ENCODE data around the gene CLEC2D. TPM values are rescaled to one million over a fixed set of nuclear protein-coding genes. Genes with fewer than 3 reads are reported as not detected.

CLEC2D gene
- total RNA-seq, 3 donors from 2014 or later: 10.9 to 30.1 (median 23.9) TPM

- Histone ChIP-seq H3K27ac (no peak overlapping the region), H3K36me3 (no peaks in the 10 kb centered on the region), H3K4me3 (no peak overlapping the region), H3K27me3 (no peaks in the 10 kb centered on the region), H3K4me1 (no peaks in the 10 kb centered on the region), H3K9me3 (no peaks in the 10 kb centered on the region)
- TF ChIP-seq POLR2AphosphoS5 (IDR thresholded peaks at IDR 0.05) (no peak), CTCF (IDR thresholded peaks at IDR 0.05) (no peak), POLR2A (IDR thresholded peaks at IDR 0.05) (no peak)
- no peak for DNase-seq (ENCODE audit: low spot score in 2 of 2)
- intact Hi-C loops (cut with DNase I; ENCODE audit: low total_unique reads): no loop called here
These were observed 58.3 kb downstream of the CLEC2D start for GRCh38 chr12:9727813-9728212.

GRCh38 chr12:9729082-9729481, 59.6 kb downstream of the CLEC2D start:
- no peak overlapping the region for H3K27ac ChIP-seq
- no peak overlapping the region for H3K4me3 ChIP-seq
- TF ChIP-seq POLR2A (IDR thresholded peaks at IDR 0.05) (no peak), POLR2AphosphoS5 (IDR thresholded peaks at IDR 0.05) (no peak), CTCF (IDR thresholded peaks at IDR 0.05) (no peak)
- H3K4me1 ChIP-seq: no peaks in the 10 kb centered on the region
- H3K36me3 ChIP-seq: no peaks in the 10 kb centered on the region
- no peaks in the 10 kb centered on the region for H3K27me3 ChIP-seq
- DNase-seq (ENCODE audit: low spot score in 2 of 2): no peak
- H3K9me3 ChIP-seq: no peaks in the 10 kb centered on the region
- intact Hi-C loops (cut with DNase I; ENCODE audit: low total_unique reads): no loop called here

GRCh38 chr12:9730011-9730410, 60.5 kb downstream of the CLEC2D start:
- Histone ChIP-seq H3K36me3 (no peaks in the 10 kb centered on the region), H3K4me1 (no peaks in the 10 kb centered on the region), H3K4me3 (no peak overlapping the region), H3K27me3 (no peaks in the 10 kb centered on the region), H3K9me3 (no peaks in the 10 kb centered on the region), H3K27ac (no peak overlapping the region)
- TF ChIP-seq POLR2AphosphoS5 (IDR thresholded peaks at IDR 0.05): no peak
- TF ChIP-seq POLR2A (IDR thresholded peaks at IDR 0.05): no peak
- TF ChIP-seq CTCF (IDR thresholded peaks at IDR 0.05): no peak
- no peak for DNase-seq (ENCODE audit: low spot score in 2 of 2)
- intact Hi-C loops (cut with DNase I; ENCODE audit: low total_unique reads): no loop called here

GRCh38 chr12:9730591-9730990, 61.1 kb downstream of the CLEC2D start:
- TF ChIP-seq CTCF (IDR thresholded peaks at IDR 0.05): no peak
- TF ChIP-seq POLR2AphosphoS5 (IDR thresholded peaks at IDR 0.05): no peak
- TF ChIP-seq POLR2A (IDR thresholded peaks at IDR 0.05): no peak

GRCh38 chr12:9731393-9731792, 61.9 kb downstream of the CLEC2D start:
- DNase-seq (ENCODE audit: low spot score in 2 of 2): no peak
- Histone ChIP-seq H3K4me3 (no peak overlapping the region), H3K9me3 (no peaks in the 10 kb centered on the region), H3K36me3 (no peaks in the 10 kb centered on the region), H3K27me3 (no peaks in the 10 kb centered on the region), H3K4me1 (no peaks in the 10 kb centered on the region), H3K27ac (no peak overlapping the region)
- intact Hi-C loops (cut with DNase I; ENCODE audit: low total_unique reads): no loop called here
- TF ChIP-seq POLR2AphosphoS5 (IDR thresholded peaks at IDR 0.05): no peak
- TF ChIP-seq CTCF (IDR thresholded peaks at IDR 0.05): no peak
- TF ChIP-seq POLR2A (IDR thresholded peaks at IDR 0.05): no peak

More at GRCh38 chr12:9730591-9730990, 61.1 kb downstream of the CLEC2D start:
- Histone ChIP-seq H3K27me3 (no peaks in the 10 kb centered on the region), H3K36me3 (no peaks in the 10 kb centered on the region), H3K4me3 (no peak overlapping the region), H3K4me1 (no peaks in the 10 kb centered on the region), H3K9me3 (no peaks in the 10 kb centered on the region), H3K27ac (no peak overlapping the region)
- DNase-seq (ENCODE audit: low spot score in 2 of 2): no peak
- intact Hi-C loops (cut with DNase I; ENCODE audit: low total_unique reads): no loop called here

Measured in breast epithelium (tissue), 4 donors.